NT2/D1 (cell line): ENCODE data around the gene TMEM92.

Experiments used
- DNase-seq: peaks from one replicate; pipeline ENCODE4 v3.0.0-alpha.2; 2011; ENCODE audit warnings: low read depth, low spot score
- H3K27me3 ChIP-seq: 2 replicates; pipeline ENCODE4 v1.6.0; 2011; ENCODE audit warnings: mild to moderate bottlenecking; ENCODE audit not compliant: insufficient read length, insufficient read depth
- H3K36me3 ChIP-seq: 2 replicates; pipeline ENCODE4 v1.6.1; 2011; ENCODE audit warnings: mild to moderate bottlenecking, low read length, mixed read lengths; ENCODE audit not compliant: insufficient read depth, insufficient read length
- H3K4me1 ChIP-seq: 2 replicates; pipeline ENCODE4 v1.5.1; 2011; ENCODE audit not compliant: insufficient read depth, insufficient read length
- H3K4me3 ChIP-seq: 2 replicates; pipeline ENCODE4 v1.5.1; 2011; ENCODE audit warnings: low read depth; ENCODE audit not compliant: insufficient read length
- H3K9ac ChIP-seq: 2 replicates; pipeline ENCODE4 v1.6.0; 2011; ENCODE audit warnings: low read depth; ENCODE audit not compliant: insufficient read length
- H3K9me3 ChIP-seq: 2 replicates; pipeline ENCODE4 v1.5.1; 2011; ENCODE audit warnings: mild to moderate bottlenecking, low read length; ENCODE audit not compliant: insufficient read depth
- SUZ12 ChIP-seq: IDR thresholded peaks from 2 replicates; pipeline ENCODE4 v1.6.1; 2011; ENCODE audit not compliant: insufficient read length, insufficient read depth; ENCODE audit errors: extremely low read depth
- YY1 ChIP-seq: IDR thresholded peaks from 2 replicates; pipeline ENCODE4 v1.6.1; 2011; ENCODE audit not compliant: insufficient read length, insufficient read depth
- ZNF274 ChIP-seq: IDR thresholded peaks from 2 replicates; pipeline ENCODE4 v1.6.1; 2011; ENCODE audit warnings: mild to moderate bottlenecking, low read depth, low read length

Gene TMEM92

GRCh38 chr17:50241431-50241830, 32.8 kb upstream of the TMEM92 start:
- Histone ChIP-seq H3K36me3 (no peaks in the 10 kb centered on the region), H3K4me3 (no peak overlapping the region), H3K9me3 (no peaks in the 10 kb centered on the region; the same call in 1 of the 2 replicates), H3K9ac (no peak overlapping the region), H3K27me3 (no peaks in the 10 kb centered on the region), H3K4me1 (no peaks in the 10 kb centered on the region)
- TF ChIP-seq SUZ12, result no peak
- TF ChIP-seq YY1, result no peak
- no peak for TF ChIP-seq ZNF274
- no peak for DNase-seq

GRCh38 chr17:50244771-50245170, 29.5 kb upstream of the TMEM92 start:
- no peak overlapping the region for H3K9ac ChIP-seq
- no peaks in the 10 kb centered on the region for H3K27me3 ChIP-seq
- TF ChIP-seq SUZ12, result no peak
- TF ChIP-seq ZNF274, result no peak
- no peak for TF ChIP-seq YY1
- no peaks in the 10 kb centered on the region for H3K4me1 ChIP-seq
- no peak overlapping the region for H3K4me3 ChIP-seq
- no peaks in the 10 kb centered on the region for H3K36me3 ChIP-seq
- peaks cover 29% of the 10 kb centered on the region for H3K9me3 ChIP-seq
- no peak for DNase-seq

- H3K9me3 ChIP-seq, result peaks cover 46% of the 10 kb centered on the region
- TF ChIP-seq YY1 (no peak), SUZ12 (no peak), ZNF274 (no peak)
- DNase-seq, result no peak
Observed at GRCh38 chr17:50248255-50248654, 26.0 kb upstream of the TMEM92 start.

GRCh38 chr17:50252781-50253180, 21.5 kb upstream of the TMEM92 start:
- no peak overlapping the region for H3K4me3 ChIP-seq
- H3K4me1 ChIP-seq, result peaks cover 13% of the 10 kb centered on the region
- H3K9me3 ChIP-seq, result peaks cover 36% of the 10 kb centered on the region
- H3K36me3 ChIP-seq, result no peaks in the 10 kb centered on the region
- no peak for DNase-seq
- H3K9ac ChIP-seq, result no peak overlapping the region
- peaks cover 2% of the 10 kb centered on the region for H3K27me3 ChIP-seq
- TF ChIP-seq ZNF274, result no peak
- TF ChIP-seq SUZ12, result no peak
- no peak for TF ChIP-seq YY1

More at GRCh38 chr17:50248255-50248654, 26.0 kb upstream of the TMEM92 start:
- Histone ChIP-seq H3K27me3 (peaks cover under 1% of the 10 kb centered on the region), H3K4me3 (no peak overlapping the region), H3K4me1 (no peaks in the 10 kb centered on the region), H3K36me3 (no peaks in the 10 kb centered on the region), H3K9ac (no peak overlapping the region)

- no peak for TF ChIP-seq ZNF274
- no peak for TF ChIP-seq YY1
- TF ChIP-seq SUZ12, result no peak
- H3K4me1 ChIP-seq, result peaks cover 34% of the 10 kb centered on the region
- no peak overlapping the region for H3K9ac ChIP-seq
- DNase-seq, result no peak
- H3K4me3 ChIP-seq, result no peak overlapping the region
- peaks cover 2% of the 10 kb centered on the region for H3K27me3 ChIP-seq
- H3K9me3 ChIP-seq, result peaks cover 10% of the 10 kb centered on the region; the same call in 1 of the 2 replicates
- H3K36me3 ChIP-seq, result no peaks in the 10 kb centered on the region
Observed at GRCh38 chr17:50255766-50256635, 18.3 kb upstream of the TMEM92 start.

- H3K9ac ChIP-seq, result peak overlapping the region; percentile 68
Observed at GRCh38 chr17:50256826-50257618, 17.2 kb upstream of the TMEM92 start.

GRCh38 chr17:50257676-50258224, 16.5 kb upstream of the TMEM92 start:
- TF ChIP-seq YY1 (no peak), ZNF274 (no peak), SUZ12 (no peak)
- DNase-seq, result no peak
- H3K27me3 ChIP-seq, result peaks cover 2% of the 10 kb centered on the region
- peak overlapping the region; percentile 68 for H3K9ac ChIP-seq
- H3K36me3 ChIP-seq, result no peaks in the 10 kb centered on the region
- H3K4me1 ChIP-seq, result peaks cover 38% of the 10 kb centered on the region
- no peak overlapping the region for H3K4me3 ChIP-seq
- no peaks in the 10 kb centered on the region for H3K9me3 ChIP-seq

More at GRCh38 chr17:50256826-50257618, 17.2 kb upstream of the TMEM92 start:
- Histone ChIP-seq H3K36me3 (no peaks in the 10 kb centered on the region), H3K27me3 (peaks cover 2% of the 10 kb centered on the region), H3K9me3 (no peaks in the 10 kb centered on the region), H3K4me1 (peaks cover 35% of the 10 kb centered on the region), H3K4me3 (no peak overlapping the region)
- DNase-seq, result no peak
- no peak for TF ChIP-seq ZNF274
- TF ChIP-seq YY1, result no peak
- no peak for TF ChIP-seq SUZ12
